ENCODE data around the gene SRPRA. TPM values are rescaled to one million over a fixed set of nuclear protein-coding genes. Genes with fewer than 3 reads are reported as not detected.

SRPRA gene
- total and polyA plus RNA-seq, 10 of the 15 experiments (the other 5 are each of a cell fraction or from before 2014, with no cell fraction given), result 29.6 to 131 (median 92.8) TPM

DNA sequence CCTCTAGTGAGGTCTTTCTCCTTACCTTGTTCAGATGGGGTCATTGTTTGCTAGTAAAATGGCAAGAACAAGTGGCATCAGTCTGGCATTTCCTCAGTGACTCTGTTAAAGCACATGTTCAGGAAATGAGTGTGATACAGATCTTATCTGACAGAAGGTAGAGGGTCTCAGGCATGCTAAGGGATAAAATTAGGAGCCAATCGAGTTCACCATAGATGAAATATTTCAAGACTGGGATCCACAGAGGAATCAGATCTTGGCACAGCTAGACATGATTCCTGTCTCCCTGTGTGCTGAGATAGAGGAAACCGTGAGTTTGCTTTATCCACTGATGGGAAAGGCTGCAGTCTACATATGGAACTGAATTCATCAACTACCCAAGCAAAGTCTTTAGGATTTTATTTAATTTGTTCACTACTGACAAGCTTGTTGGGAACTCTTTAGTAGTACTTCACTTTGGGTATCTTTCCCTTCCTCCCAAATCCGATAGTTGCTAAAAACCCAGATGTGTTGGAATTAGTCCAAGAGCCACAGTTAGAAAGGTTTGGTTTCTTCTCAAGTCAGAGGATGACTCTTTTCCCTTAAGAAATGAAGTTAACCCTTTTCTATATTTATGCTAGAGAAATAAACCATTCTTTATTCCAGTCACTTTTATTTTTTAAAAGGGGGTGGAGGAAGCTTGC lies 38.7 kb downstream of the SRPRA start (continued):
- no peak for TF ChIP-seq ATF7 (IDR thresholded peaks at IDR 0.05; ENCODE audit: low read depth)

DNA sequence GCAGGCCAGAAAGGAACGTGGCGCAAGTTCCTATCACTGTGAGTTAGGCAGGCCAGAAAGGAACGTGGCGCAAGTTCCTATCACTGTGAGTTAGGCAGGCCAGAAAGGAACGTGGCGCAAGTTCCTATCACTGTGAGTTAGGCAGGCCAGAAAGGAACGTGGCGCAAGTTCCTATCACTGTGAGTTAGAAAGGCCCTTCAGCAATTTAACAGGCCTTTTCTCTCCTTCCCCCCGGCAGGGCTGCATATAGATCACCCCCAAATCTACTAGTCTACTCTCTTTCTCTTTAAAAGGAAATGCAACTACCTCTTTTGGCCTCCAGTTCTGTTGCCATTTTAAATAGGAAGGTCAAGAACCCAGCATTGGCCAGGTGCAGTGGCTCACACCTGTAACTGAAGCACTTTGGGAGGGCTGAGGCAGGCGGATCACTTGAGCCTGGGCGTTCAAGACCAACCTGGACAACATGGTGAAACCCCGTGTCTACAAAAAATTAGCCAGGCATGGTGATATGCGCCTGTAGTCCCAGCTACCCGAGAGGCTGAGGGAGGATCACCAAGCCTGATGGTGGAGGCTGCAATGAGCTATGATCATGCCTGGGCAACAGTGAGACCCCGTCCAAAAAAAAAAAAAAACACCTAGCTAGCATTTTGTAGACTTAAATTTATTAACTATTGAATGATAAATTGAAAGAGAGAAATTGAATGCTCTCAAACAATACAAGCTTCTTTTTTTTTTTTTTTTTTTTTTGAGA lies 42.2 kb downstream of the SRPRA start:
- 99% methylated on average over 11 of the region's 15 CpGs for WGBS (ENCODE audit: insufficient coverage, insufficient replicate concordance, low lambda C conversion rate, missing lambda C conversion rate)
- SMC1A ChIA-PET (ENCODE audit: uncharacterized antibody, unreplicated experiment), result no interaction called here
- H3K4me3 ChIP-seq, result no peak overlapping the region
- H3K27me3 ChIP-seq (replicated peaks in 1 of 2; ENCODE audit: control insufficient read depth in 2 of 2, insufficient read depth in 2 of 2, low read length in 1 of 2), result no peaks in the 10 kb centered on the region
- H3K9ac ChIP-seq (ENCODE audit: control insufficient read depth, insufficient read depth, low read length), result no peak overlapping the region
- CTCF ChIA-PET, result no interaction called here
- H3K79me2 ChIP-seq (ENCODE audit: control insufficient read depth, insufficient read depth, low read length), result peaks cover 1% of the 10 kb centered on the region
- POLR2A ChIA-PET, result interaction anchor here (0.6 to 0.7 kb wide), 3 partner anchors 74 to 660 kb away, joined by 3 to 4 read pairs (median 3); no protein-coding TSS in a partner anchor
- no peak overlapping the region for H3K4me2 ChIP-seq (ENCODE audit: control insufficient read depth, insufficient read depth)
- DNase-seq (ENCODE audit: low read depth, low spot score), result no peak
- RAD21 ChIA-PET (ENCODE audit: unreplicated experiment), result interaction anchor here (0.6 to 0.7 kb wide), 2 partner anchors 37 to 312 kb away, joined by 3 to 4 read pairs; no protein-coding TSS in a partner anchor
- no peaks in the 10 kb centered on the region for H3K9me3 ChIP-seq (replicated peaks; ENCODE audit: control insufficient read depth, insufficient read depth, low read length)
- in situ Hi-C loops (cut with MboI), result no loop called here
- intact Hi-C loops (cut with micrococcal nuclease; ENCODE audit: unreplicated experiment), result no loop called here
- no peaks in the 10 kb centered on the region for H4K20me1 ChIP-seq (ENCODE audit: control insufficient read depth, insufficient read depth)
- H3K36me3 ChIP-seq (ENCODE audit: control insufficient read depth in 2 of 2, insufficient read depth in 2 of 2, low read length in 1 of 2), result peaks cover 2 to 4% of the 10 kb centered on the region in 2 experiments; a peak in 3 of 4 replicates
- no peak for FAIRE-seq
- H3K4me1 ChIP-seq (ENCODE audit: control insufficient read depth, insufficient read depth, low read length), result no peaks in the 10 kb centered on the region
- no peak overlapping the region for H3K27ac ChIP-seq (ENCODE audit: control insufficient read depth, insufficient read depth)
- BruUV-seq (replicated peaks), result no TSS peak
- ATAC-seq, result no peak
- no peak overlapping the region for H2AFZ ChIP-seq (ENCODE audit: control insufficient read depth, low read depth, low read length)
- no peak for TF ChIP-seq CBFB (IDR thresholded peaks at IDR 0.05; ENCODE audit: low read depth)
- TF ChIP-seq POLR2A (IDR thresholded peaks at IDR 0.05; ENCODE audit: low read depth, low read length), result no peak
- no peak for TF ChIP-seq RAD51 (IDR thresholded peaks at IDR 0.05)
- TF ChIP-seq IKZF1 (conservative IDR thresholded peaks at IDR 0.05), result no peak
- TF ChIP-seq FOXK2 (IDR thresholded peaks at IDR 0.05), result no peak
- no peak for TF ChIP-seq SUZ12 (IDR thresholded peaks at IDR 0.05; ENCODE audit: unreplicated experiment)
- no peak for TF ChIP-seq GATAD2B (conservative IDR thresholded peaks at IDR 0.05; ENCODE audit: low read depth)
- TF ChIP-seq TCF12 (IDR thresholded peaks at IDR 0.05; ENCODE audit: low read depth, low read length), result no peak
- TF ChIP-seq TAF1 (IDR thresholded peaks at IDR 0.05; ENCODE audit: borderline replicate concordance, low read depth, low read length), result no peak
- TF ChIP-seq, protein P1, sequence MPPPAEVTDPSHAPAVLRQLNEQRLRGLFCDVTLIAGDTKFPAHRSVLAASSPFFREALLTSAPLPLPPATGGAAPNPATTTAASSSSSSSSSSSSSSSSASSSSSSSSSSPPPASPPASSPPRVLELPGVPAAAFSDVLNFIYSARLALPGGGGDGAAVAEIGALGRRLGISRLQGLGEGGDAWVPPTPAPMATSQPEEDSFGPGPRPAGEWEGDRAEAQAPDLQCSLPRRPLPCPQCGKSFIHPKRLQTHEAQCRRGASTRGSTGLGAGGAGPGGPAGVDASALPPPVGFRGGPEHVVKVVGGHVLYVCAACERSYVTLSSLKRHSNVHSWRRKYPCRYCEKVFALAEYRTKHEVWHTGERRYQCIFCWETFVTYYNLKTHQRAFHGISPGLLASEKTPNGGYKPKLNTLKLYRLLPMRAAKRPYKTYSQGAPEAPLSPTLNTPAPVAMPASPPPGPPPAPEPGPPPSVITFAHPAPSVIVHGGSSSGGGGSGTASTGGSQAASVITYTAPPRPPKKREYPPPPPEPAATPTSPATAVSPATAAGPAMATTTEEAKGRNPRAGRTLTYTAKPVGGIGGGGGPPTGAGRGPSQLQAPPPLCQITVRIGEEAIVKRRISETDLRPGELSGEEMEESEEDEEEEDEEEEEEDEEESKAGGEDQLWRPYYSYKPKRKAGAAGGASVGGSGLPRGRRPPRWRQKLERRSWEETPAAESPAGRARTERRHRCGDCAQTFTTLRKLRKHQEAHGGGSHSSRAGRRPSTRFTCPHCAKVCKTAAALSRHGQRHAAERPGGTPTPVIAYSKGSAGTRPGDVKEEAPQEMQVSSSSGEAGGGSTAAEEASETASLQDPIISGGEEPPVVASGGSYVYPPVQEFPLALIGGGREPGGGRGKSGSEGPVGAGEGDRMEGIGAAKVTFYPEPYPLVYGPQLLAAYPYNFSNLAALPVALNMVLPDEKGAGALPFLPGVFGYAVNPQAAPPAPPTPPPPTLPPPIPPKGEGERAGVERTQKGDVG (CRISPR knock-in tag; IDR thresholded peaks at IDR 0.05), result no peak
- no peak for TF ChIP-seq ASH2L (IDR thresholded peaks at IDR 0.05; ENCODE audit: borderline replicate concordance, low read depth)
- TF ChIP-seq NRF1 (conservative IDR thresholded peaks at IDR 0.05; ENCODE audit: low read depth, low read length), result no peak
- TF ChIP-seq NR2C2 (IDR thresholded peaks at IDR 0.05; ENCODE audit: borderline replicate concordance, control insufficient read depth, insufficient read length, low read depth), result no peak
- no peak for TF ChIP-seq NFXL1 (IDR thresholded peaks at IDR 0.05; ENCODE audit: borderline replicate concordance)
- TF ChIP-seq, protein P2, sequence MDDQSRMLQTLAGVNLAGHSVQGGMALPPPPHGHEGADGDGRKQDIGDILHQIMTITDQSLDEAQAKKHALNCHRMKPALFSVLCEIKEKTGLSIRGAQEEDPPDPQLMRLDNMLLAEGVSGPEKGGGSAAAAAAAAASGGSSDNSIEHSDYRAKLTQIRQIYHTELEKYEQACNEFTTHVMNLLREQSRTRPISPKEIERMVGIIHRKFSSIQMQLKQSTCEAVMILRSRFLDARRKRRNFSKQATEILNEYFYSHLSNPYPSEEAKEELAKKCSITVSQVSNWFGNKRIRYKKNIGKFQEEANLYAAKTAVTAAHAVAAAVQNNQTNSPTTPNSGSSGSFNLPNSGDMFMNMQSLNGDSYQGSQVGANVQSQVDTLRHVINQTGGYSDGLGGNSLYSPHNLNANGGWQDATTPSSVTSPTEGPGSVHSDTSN (IDR thresholded peaks at IDR 0.05; ENCODE audit: insufficient replicate concordance, low read depth, low read length), result no peak
- no peak for TF ChIP-seq STAT3 (IDR thresholded peaks at IDR 0.05; ENCODE audit: low read depth, low read length)

Data from GM12878 (cell line).